SK-N-MC (cell line): ENCODE results near the gene NANOS1.

Source experiments
- EZH2 ChIP-seq: fragments of 200-600 bp; sonication (generic); IDR thresholded peaks from one replicate; pipeline ENCODE4 v1.6.1; 2017; ENCODE audit warnings: antibody characterized with exemption
- FOXP2 ChIP-seq: optimal IDR thresholded peaks from 2 replicates; pipeline ENCODE3; 2011; ENCODE audit warnings: mild to moderate bottlenecking, moderate library complexity; ENCODE audit not compliant: insufficient read depth; ENCODE audit errors: extremely low read length, control extremely low read depth
- POLR2AphosphoS5 ChIP-seq: IDR thresholded peaks from 2 replicates; pipeline ENCODE4 v1.6.1; 2012; ENCODE audit warnings: mild to moderate bottlenecking, low read depth, low read length, borderline replicate concordance

DNA sequence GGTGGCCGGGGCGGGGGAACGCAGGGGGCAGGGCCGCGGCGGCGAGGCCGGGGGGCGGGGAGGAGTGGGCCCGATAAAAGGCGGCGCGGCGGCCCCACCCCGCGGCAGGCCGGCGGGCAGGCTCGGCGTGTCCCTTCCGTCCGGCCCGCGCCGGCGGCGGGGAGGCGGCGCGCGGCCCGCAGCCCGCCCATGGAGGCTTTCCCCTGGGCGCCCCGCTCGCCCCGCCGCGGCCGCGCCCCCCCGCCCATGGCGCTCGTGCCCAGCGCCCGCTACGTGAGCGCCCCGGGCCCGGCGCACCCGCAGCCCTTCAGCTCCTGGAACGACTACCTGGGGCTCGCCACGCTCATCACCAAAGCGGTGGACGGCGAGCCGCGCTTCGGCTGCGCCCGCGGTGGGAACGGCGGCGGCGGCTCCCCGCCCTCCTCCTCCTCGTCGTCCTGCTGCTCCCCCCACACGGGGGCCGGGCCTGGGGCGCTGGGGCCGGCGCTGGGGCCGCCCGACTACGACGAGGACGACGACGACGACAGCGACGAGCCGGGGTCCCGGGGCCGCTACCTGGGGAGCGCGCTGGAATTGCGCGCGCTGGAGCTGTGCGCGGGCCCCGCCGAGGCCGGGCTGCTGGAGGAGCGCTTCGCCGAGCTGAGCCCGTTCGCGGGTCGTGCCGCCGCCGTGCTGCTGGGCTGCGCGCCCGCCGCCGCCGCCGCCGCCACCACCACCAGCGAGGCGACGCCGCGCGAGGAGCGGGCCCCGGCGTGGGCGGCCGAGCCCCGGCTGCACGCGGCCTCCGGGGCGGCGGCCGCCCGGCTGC, at the start of gene NANOS1:
- TF ChIP-seq EZH2 (no peak), POLR2AphosphoS5 (no peak), FOXP2 (no peak)
